ENCODE data around the gene TECTB. TPM values are rescaled to one million over a fixed set of nuclear protein-coding genes. Genes with fewer than 3 reads are reported as not detected.

TECTB gene
- total RNA-seq, 1 experiment from 2014 or later = not detected

DNA sequence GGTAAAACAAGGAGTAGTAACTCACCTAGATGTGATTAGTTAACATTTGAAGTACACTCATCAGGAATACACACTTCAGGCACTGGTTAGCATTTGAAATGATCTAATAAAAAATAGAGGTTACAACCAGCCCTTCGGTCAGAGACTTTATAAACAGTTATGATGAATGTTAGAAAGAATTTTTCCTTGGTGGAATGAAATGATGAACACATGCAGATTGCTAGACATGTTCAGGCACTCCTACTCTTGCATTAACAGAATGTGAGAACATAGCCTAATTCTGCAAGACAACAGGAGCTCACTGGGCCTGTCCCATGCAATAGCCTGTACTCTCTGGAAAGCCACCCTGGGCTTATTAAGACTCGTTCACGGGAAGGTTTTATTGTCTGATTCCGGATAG is 47.3 kb upstream of the TECTB start:
- TF ChIP-seq, protein P1, sequence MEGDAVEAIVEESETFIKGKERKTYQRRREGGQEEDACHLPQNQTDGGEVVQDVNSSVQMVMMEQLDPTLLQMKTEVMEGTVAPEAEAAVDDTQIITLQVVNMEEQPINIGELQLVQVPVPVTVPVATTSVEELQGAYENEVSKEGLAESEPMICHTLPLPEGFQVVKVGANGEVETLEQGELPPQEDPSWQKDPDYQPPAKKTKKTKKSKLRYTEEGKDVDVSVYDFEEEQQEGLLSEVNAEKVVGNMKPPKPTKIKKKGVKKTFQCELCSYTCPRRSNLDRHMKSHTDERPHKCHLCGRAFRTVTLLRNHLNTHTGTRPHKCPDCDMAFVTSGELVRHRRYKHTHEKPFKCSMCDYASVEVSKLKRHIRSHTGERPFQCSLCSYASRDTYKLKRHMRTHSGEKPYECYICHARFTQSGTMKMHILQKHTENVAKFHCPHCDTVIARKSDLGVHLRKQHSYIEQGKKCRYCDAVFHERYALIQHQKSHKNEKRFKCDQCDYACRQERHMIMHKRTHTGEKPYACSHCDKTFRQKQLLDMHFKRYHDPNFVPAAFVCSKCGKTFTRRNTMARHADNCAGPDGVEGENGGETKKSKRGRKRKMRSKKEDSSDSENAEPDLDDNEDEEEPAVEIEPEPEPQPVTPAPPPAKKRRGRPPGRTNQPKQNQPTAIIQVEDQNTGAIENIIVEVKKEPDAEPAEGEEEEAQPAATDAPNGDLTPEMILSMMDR (IDR thresholded peaks at IDR 0.05) = no peak
- TF ChIP-seq TCF7L2 (IDR thresholded peaks at IDR 0.05; ENCODE audit: low read depth, low read length) = no peak
- no peak for TF ChIP-seq REST (IDR thresholded peaks at IDR 0.05; ENCODE audit: insufficient read depth in 1 of 2, low read depth in 2 of 2, low read length in 1 of 2)
- no peak for TF ChIP-seq POLR2AphosphoS5 (IDR thresholded peaks at IDR 0.05; ENCODE audit: low read depth, low read length)
- no peak for TF ChIP-seq SIN3A (IDR thresholded peaks at IDR 0.05; ENCODE audit: borderline replicate concordance, insufficient read depth, low read depth, low read length)
- Histone ChIP-seq H3K27me3 (ENCODE audit: control insufficient read depth, insufficient read depth, low read length) (no peaks in the 10 kb centered on the region), H3K36me3 (ENCODE audit: control insufficient read depth, insufficient read depth, low read length) (no peaks in the 10 kb centered on the region), H3K4me3 (ENCODE audit: low read depth in 2 of 2, low read length in 2 of 2) (no peak overlapping the region), H3K4me1 (ENCODE audit: control insufficient read depth, insufficient read depth, low read length) (no peaks in the 10 kb centered on the region), H3K9me3 (ENCODE audit: control insufficient read depth, insufficient read depth, low read depth, low read length) (no peaks in the 10 kb centered on the region), H3K27ac (ENCODE audit: low read length) (no peak overlapping the region)
- no TSS peak for BruUV-seq (replicated peaks)
- in situ Hi-C loops (cut with HindIII; ENCODE audit: low pct_unique_long_range_greater_than_20kb, low sequenced_read_pairs) = no loop called here
- CTCF ChIA-PET = no interaction called here
- intact Hi-C loops (cut with micrococcal nuclease; ENCODE audit: unreplicated experiment) = no loop called here
- POLR2A ChIA-PET = no interaction called here
- no peak for ATAC-seq
- no peak for DNase-seq (ENCODE audit: low read depth, low spot score)

GRCh38 chr10:112236486-112236885 is 46.7 kb upstream of the TECTB start:
- no TSS peak for BruUV-seq (replicated peaks)
- ChIA-PET CTCF (no interaction called here), POLR2A (interaction anchor here (0.6 kb wide), 1 partner anchor 223 kb away, joined by 10 read pairs; no protein-coding TSS in a partner anchor)
- ATAC-seq (no peak), DNase-seq (ENCODE audit: low read depth, low spot score) (no peak)
- no peaks in the 10 kb centered on the region for H3K27me3 ChIP-seq (ENCODE audit: control insufficient read depth, insufficient read depth, low read length)
- intact Hi-C loops (cut with micrococcal nuclease; ENCODE audit: unreplicated experiment) = no loop called here
- no peaks in the 10 kb centered on the region for H3K36me3 ChIP-seq (ENCODE audit: control insufficient read depth, insufficient read depth, low read length)
- TF ChIP-seq, protein P1 (IDR thresholded peaks at IDR 0.05) = no peak
- TF ChIP-seq POLR2AphosphoS5 (IDR thresholded peaks at IDR 0.05; ENCODE audit: low read depth, low read length) (no peak), SIN3A (IDR thresholded peaks at IDR 0.05; ENCODE audit: borderline replicate concordance, insufficient read depth, low read depth, low read length) (no peak), TCF7L2 (IDR thresholded peaks at IDR 0.05; ENCODE audit: low read depth, low read length) (no peak), REST (IDR thresholded peaks at IDR 0.05; ENCODE audit: insufficient read depth in 1 of 2, low read depth in 2 of 2, low read length in 1 of 2) (no peak)
- H3K27ac ChIP-seq (ENCODE audit: low read length) = no peak overlapping the region
- no peaks in the 10 kb centered on the region for H3K9me3 ChIP-seq (ENCODE audit: control insufficient read depth, insufficient read depth, low read depth, low read length)
- no peak overlapping the region for H3K4me3 ChIP-seq (ENCODE audit: low read depth in 2 of 2, low read length in 2 of 2)
- in situ Hi-C loops (cut with HindIII; ENCODE audit: low pct_unique_long_range_greater_than_20kb, low sequenced_read_pairs) = no loop called here
- H3K4me1 ChIP-seq (ENCODE audit: control insufficient read depth, insufficient read depth, low read length) = no peaks in the 10 kb centered on the region

All from Panc1 (cell line).